PC-3 (cell line): ENCODE data around the gene TRIOBP. TPM values are rescaled to one million over a fixed set of nuclear protein-coding genes. Genes with fewer than 3 reads are reported as not detected.

Experiments used
- ATAC-seq: fragments of 200-7000 bp; cut with Tn5 transposase; 2 replicates; pipeline ENCODE4 v1.9.1; 2020; ENCODE audit warnings: mild to moderate bottlenecking, moderate library complexity
- BruUV-seq: library from RNA; stranded (reverse); fragments of 400-500 nt; replicated peaks from 2 replicates; lab custom pipeline; 2021; lab: Mats Ljungman, UMichigan
- CTCF ChIA-PET: fragments of 300-600 bp; sonication (Branson Sonifier 250); formaldehyde crosslinking; loops from one replicate; lab custom pipeline; 2022; ENCODE audit warnings: antibody characterized with exemption; lab: Charles Lee
- POLR2A ChIA-PET: fragments of 300-600 bp; sonication (Branson Sonifier 250); formaldehyde crosslinking; loops from one replicate; lab custom pipeline; 2022; ENCODE audit warnings: antibody characterized with exemption; ENCODE audit not compliant: unreplicated experiment; lab: Charles Lee
- DNase-seq: peaks from one replicate; pipeline ENCODE4 v3.0.0-alpha.2; 2015
- H2AFZ ChIP-seq: fragments of 300-600 bp; sonication (generic); 2 replicates; pipeline ENCODE4 v1.6.0; 2016; ENCODE audit warnings: antibody characterized with exemption, low read length
- H3F3A ChIP-seq: fragments of 300-600 bp; sonication (generic); one replicate; pipeline ENCODE4 v1.6.0; 2017; ENCODE audit warnings: antibody characterized with exemption, low read length, control low read depth, mild to moderate bottlenecking; ENCODE audit not compliant: unreplicated experiment
- H3K27ac ChIP-seq: fragments of 300-600 bp; sonication (generic); 2 replicates; pipeline ENCODE4 v1.5.1; 2016; ENCODE audit warnings: mild to moderate bottlenecking, low read length
- H3K27me3 ChIP-seq: fragments of 300-600 bp; sonication (generic); 2 replicates; pipeline ENCODE4 v1.6.1; 2016; ENCODE audit warnings: low read length, mixed read lengths
- H3K36me3 ChIP-seq: fragments of 300-600 bp; sonication (generic); 2 replicates; pipeline ENCODE4 v1.6.1; 2016; ENCODE audit warnings: low read depth, mixed run types, low read length, mixed read lengths
- H3K4me1 ChIP-seq: fragments of 300-600 bp; sonication (generic); 2 replicates; pipeline ENCODE4 v1.5.1; 2016; ENCODE audit warnings: low read length; ENCODE audit not compliant: insufficient read depth
- H3K4me2 ChIP-seq: fragments of 300-600 bp; sonication (generic); 2 replicates; pipeline ENCODE4 v1.6.0; 2016; ENCODE audit warnings: low read length
- H3K4me3 ChIP-seq: fragments of 300-600 bp; sonication (generic); 2 replicates; pipeline ENCODE4 v1.5.1; 2016; ENCODE audit warnings: mild to moderate bottlenecking, low read length, mixed read lengths
- H3K79me2 ChIP-seq: fragments of 300-600 bp; sonication (generic); 2 replicates; pipeline ENCODE4 v1.6.1; 2017; ENCODE audit warnings: low read length, mixed read lengths
- H3K9ac ChIP-seq: fragments of 300-600 bp; sonication (generic); 2 replicates; pipeline ENCODE4 v1.6.0; 2016; ENCODE audit warnings: mild to moderate bottlenecking, low read length
- H3K9me2 ChIP-seq: fragments of 300-600 bp; sonication (generic); replicated peaks from 2 replicates; pipeline ENCODE4 v1.6.1; 2016; ENCODE audit warnings: mixed run types, low read length, mixed read lengths
- H3K9me3 ChIP-seq: fragments of 300-600 bp; sonication (generic); 2 replicates; pipeline ENCODE4 v1.6.1; 2016; ENCODE audit warnings: low read length, mixed read lengths
- H4K20me1 ChIP-seq: fragments of 300-600 bp; sonication (generic); 2 replicates; pipeline ENCODE4 v1.6.1; 2016; ENCODE audit warnings: low read length, mixed read lengths
- CTCF ChIP-seq: fragments of 300-600 bp; sonication (generic); conservative IDR thresholded peaks from 2 replicates; pipeline ENCODE4 v1.5.1; 2017; ENCODE audit warnings: antibody characterized with exemption, low read depth, mild to moderate bottlenecking, low read length
- EZH2 ChIP-seq: fragments of 300-600 bp; sonication (generic); IDR thresholded peaks from one replicate; pipeline ENCODE4 v1.6.1; 2017; ENCODE audit warnings: antibody characterized with exemption, mild to moderate bottlenecking, low read length; ENCODE audit not compliant: unreplicated experiment
- EZH2phosphoT487 ChIP-seq: fragments of 300-600 bp; sonication (generic); IDR thresholded peaks from 2 replicates; pipeline ENCODE4 v1.6.1; 2018; ENCODE audit warnings: mild to moderate bottlenecking, antibody characterized with exemption, low read length, borderline replicate concordance
- intact Hi-C: fragments of 100-400 bp; cut with micrococcal nuclease; formaldehyde crosslinking; loops from 2 replicates; pipeline ENCODE4 v1.9.0; 2023
- total RNA-seq: library from RNA; depleted of rRNA; stranded (reverse); fragments of >200 nt; gene quantifications from 2 replicates; pipeline ENCODE4 v1.2.3, GENCODE V29; 2014

Gene TRIOBP
- total RNA-seq, 1 experiment from 2014 or later: 64.5 TPM

- Histone ChIP-seq H2AFZ (no peak overlapping the region), H3K27ac (peak overlapping the region; percentile 66)
- peak; percentile 12 for ATAC-seq
These were observed 108.3 kb downstream of the TRIOBP start for GRCh38 chr22:37804881-37805809.

GRCh38 chr22:37805810-37806277 is 109.0 kb downstream of the TRIOBP start:
- ATAC-seq (no peak), DNase-seq (no peak)
- Histone ChIP-seq H3K9ac (peak overlapping the region; percentile 95), H3F3A (peaks cover 18% of the 10 kb centered on the region), H3K4me2 (peak overlapping the region; percentile 98), H3K36me3 (no peaks in the 10 kb centered on the region), H3K9me2 (no peaks in the 10 kb centered on the region), H3K79me2 (peaks cover 30% of the 10 kb centered on the region), H3K4me1 (peaks cover 17% of the 10 kb centered on the region), H2AFZ (no peak overlapping the region), H3K4me3 (peak overlapping the region; percentile 100), H3K27ac (peak overlapping the region; percentile 66), H3K27me3 (no peaks in the 10 kb centered on the region), H3K9me3 (no peaks in the 10 kb centered on the region), H4K20me1 (peaks cover 21% of the 10 kb centered on the region)
- POLR2A ChIA-PET: no interaction called here
- BruUV-seq: no TSS peak
- TF ChIP-seq EZH2 (no peak), CTCF (no peak), EZH2phosphoT487 (no peak)
- intact Hi-C loops: loop anchor here (10.0 kb wide), 1 partner anchor 121 kb away; the partner anchor contains the start of gene NOL12
- CTCF ChIA-PET: no interaction called here

More at GRCh38 chr22:37804881-37805809, 108.3 kb downstream of the TRIOBP start:
- H3K9me2 ChIP-seq: no peaks in the 10 kb centered on the region
- peak overlapping the region; percentile 98 for H3K4me2 ChIP-seq
- ChIA-PET POLR2A (interaction anchor here (0.6 kb wide), 1 partner anchor 1422 kb away, joined by 4 read pairs; no protein-coding TSS in a partner anchor), CTCF (no interaction called here)
- peak overlapping the region; percentile 95 for H3K9ac ChIP-seq
- H3K36me3 ChIP-seq: no peaks in the 10 kb centered on the region
- no peaks in the 10 kb centered on the region for H3K9me3 ChIP-seq
- peaks cover 17% of the 10 kb centered on the region for H3K4me1 ChIP-seq
- H3F3A ChIP-seq: peaks cover 18% of the 10 kb centered on the region
- peaks cover 30% of the 10 kb centered on the region for H3K79me2 ChIP-seq
- peak; percentile 83 for DNase-seq
- H3K27me3 ChIP-seq: no peaks in the 10 kb centered on the region
- BruUV-seq: TSS peak; percentile 67
- intact Hi-C loops: loop anchor here (10.0 kb wide), 1 partner anchor 120 kb away; the partner anchor contains the start of gene NOL12
- H4K20me1 ChIP-seq: peaks cover 21% of the 10 kb centered on the region
- no peak for TF ChIP-seq CTCF
- peak overlapping the region; percentile 100 for H3K4me3 ChIP-seq
